Measurements from ENCODE around the gene FAM120A. TPM values are rescaled to one million over a fixed set of nuclear protein-coding genes. Genes with fewer than 3 reads are reported as not detected.

Gene FAM120A
- total and polyA plus RNA-seq, 2 of the 13 experiments (the other 11 are each of a cell fraction or from before 2014, with no cell fraction given) = 41.3 to 44.4 TPM

DNA sequence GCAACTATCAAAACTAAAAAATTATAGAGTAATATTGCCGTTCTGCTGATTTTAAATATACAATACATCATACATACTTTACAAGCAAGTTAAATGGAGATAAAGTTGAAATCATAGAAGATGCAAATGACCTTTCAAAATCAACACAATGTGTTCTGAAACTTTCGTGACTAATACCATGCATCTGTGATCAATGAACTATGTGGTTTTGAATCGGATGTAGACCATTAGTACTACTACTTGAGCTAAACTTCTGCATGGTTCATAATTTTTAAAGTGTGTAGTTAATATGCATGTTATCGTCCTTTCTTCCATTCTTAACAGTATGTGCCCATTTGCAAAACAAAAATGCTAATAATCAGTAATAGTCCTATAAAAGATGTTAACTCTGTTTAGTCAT lies 113.6 kb downstream of the FAM120A start:
- TF ChIP-seq ZZZ3 (CRISPR knock-in tag; IDR thresholded peaks at IDR 0.05; ENCODE audit: borderline replicate concordance) = no peak
- TF ChIP-seq, protein P1, sequence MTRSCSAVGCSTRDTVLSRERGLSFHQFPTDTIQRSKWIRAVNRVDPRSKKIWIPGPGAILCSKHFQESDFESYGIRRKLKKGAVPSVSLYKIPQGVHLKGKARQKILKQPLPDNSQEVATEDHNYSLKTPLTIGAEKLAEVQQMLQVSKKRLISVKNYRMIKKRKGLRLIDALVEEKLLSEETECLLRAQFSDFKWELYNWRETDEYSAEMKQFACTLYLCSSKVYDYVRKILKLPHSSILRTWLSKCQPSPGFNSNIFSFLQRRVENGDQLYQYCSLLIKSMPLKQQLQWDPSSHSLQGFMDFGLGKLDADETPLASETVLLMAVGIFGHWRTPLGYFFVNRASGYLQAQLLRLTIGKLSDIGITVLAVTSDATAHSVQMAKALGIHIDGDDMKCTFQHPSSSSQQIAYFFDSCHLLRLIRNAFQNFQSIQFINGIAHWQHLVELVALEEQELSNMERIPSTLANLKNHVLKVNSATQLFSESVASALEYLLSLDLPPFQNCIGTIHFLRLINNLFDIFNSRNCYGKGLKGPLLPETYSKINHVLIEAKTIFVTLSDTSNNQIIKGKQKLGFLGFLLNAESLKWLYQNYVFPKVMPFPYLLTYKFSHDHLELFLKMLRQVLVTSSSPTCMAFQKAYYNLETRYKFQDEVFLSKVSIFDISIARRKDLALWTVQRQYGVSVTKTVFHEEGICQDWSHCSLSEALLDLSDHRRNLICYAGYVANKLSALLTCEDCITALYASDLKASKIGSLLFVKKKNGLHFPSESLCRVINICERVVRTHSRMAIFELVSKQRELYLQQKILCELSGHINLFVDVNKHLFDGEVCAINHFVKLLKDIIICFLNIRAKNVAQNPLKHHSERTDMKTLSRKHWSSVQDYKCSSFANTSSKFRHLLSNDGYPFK (CRISPR knock-in tag; IDR thresholded peaks at IDR 0.05; ENCODE audit: borderline replicate concordance) = no peak
- no peak for TF ChIP-seq FIP1L1 (IDR thresholded peaks at IDR 0.05; ENCODE audit: borderline replicate concordance, insufficient read depth, low read depth, low read length)
- H3K4me3 ChIP-seq (replicated peaks in 1 of 3; ENCODE audit: insufficient read depth in 1 of 3, low read depth in 2 of 3, low read length in 3 of 3) = no peak overlapping the region
- no peak overlapping the region for H3K27ac ChIP-seq (ENCODE audit: extremely low read length, insufficient read depth, low read length)
- no peaks in the 10 kb centered on the region for H3K79me2 ChIP-seq (ENCODE audit: insufficient read depth, low read length)
- ATAC-seq = no peak
- intact Hi-C loops (cut with micrococcal nuclease; ENCODE audit: unreplicated experiment) = loop anchor here (5.0 kb wide), 1 partner anchor 113 kb away; the partner anchor contains the start of genes FAM120A and FAM120AOS
- H3K4me2 ChIP-seq (ENCODE audit: low read depth, low read length) = no peak overlapping the region
- ChIA-PET CTCF (ENCODE audit: low intra/inter-chr PET ratio, low total read pairs) (no interaction called here), POLR2A (interaction anchor here (1.6 kb wide), 1 partner anchor 111 kb away, joined by 7 read pairs; the partner anchor contains the start of gene FAM120AOS)
- DNase-seq (ENCODE audit: low spot score) = no peak
- FAIRE-seq = no peak
- peaks cover 14% of the 10 kb centered on the region for H3K4me1 ChIP-seq (ENCODE audit: insufficient read depth, low read length)
- no peaks in the 10 kb centered on the region for H3K9me3 ChIP-seq (ENCODE audit: low read length)
- H3K36me3 ChIP-seq (replicated peaks in 1 of 2; ENCODE audit: control insufficient read depth in 1 of 2, insufficient read depth in 2 of 2, low read length in 2 of 2) = peaks cover 10 to 33% of the 10 kb centered on the region in 2 experiments
- no peaks in the 10 kb centered on the region for H4K20me1 ChIP-seq (ENCODE audit: insufficient read depth, low read length)
- no TSS peak for BruUV-seq (replicated peaks)
- no peaks in the 10 kb centered on the region; a peak in 1 of 5 replicates for H3K27me3 ChIP-seq (ENCODE audit: control insufficient read depth in 1 of 2, insufficient read depth in 2 of 2, low read length in 2 of 2)
- in situ Hi-C loops (cut with HindIII; ENCODE audit: extremely low pct_ligation_motif_present, low pct_unique_long_range_greater_than_20kb) = no loop called here
- H3K9ac ChIP-seq (ENCODE audit: insufficient read depth, low read depth, low read length) = no peak overlapping the region
- no peak overlapping the region for H2AFZ ChIP-seq (ENCODE audit: low read length)
- 98% methylated on average over 4 of the region's 4 CpGs for WGBS (ENCODE audit: low lambda C conversion rate)

All from HepG2 (cell line).